BE2C (cell line): Measurements from ENCODE around the gene USP35.
A peak's percentile ranks its signal among the peaks of the same experiment; 100 is the strongest.

Source experiments
- DNase-seq: peaks from one replicate; pipeline ENCODE4 v3.0.0-alpha.2; 2020
- H3K27me3 ChIP-seq: fragments of 250-450 bp; sonication (Bioruptor Pico); 2 replicates; pipeline ENCODE4 v1.5.1; 2020; ENCODE audit warnings: mild to moderate bottlenecking
- H3K36me3 ChIP-seq: fragments of 250-450 bp; sonication (Bioruptor Pico); 2 replicates; pipeline ENCODE4 v1.5.1; 2020; ENCODE audit warnings: mild to moderate bottlenecking
- H3K4me1 ChIP-seq: fragments of 250-450 bp; sonication (Bioruptor Pico); 2 replicates; pipeline ENCODE4 v1.5.1; 2020
- H3K4me3 ChIP-seq: 2 replicates; pipeline ENCODE4 v1.5.1; 2011; ENCODE audit warnings: low read depth, low read length
- H3K9me3 ChIP-seq: fragments of 250-450 bp; sonication (Bioruptor Pico); 2 replicates; pipeline ENCODE4 v1.5.1; 2020
- TF ChIP-seq, protein P1 (sequence below): IDR thresholded peaks from 2 replicates; pipeline ENCODE4 v1.5.1; 2012; ENCODE audit warnings: mild to moderate bottlenecking, low read depth, low read length

USP35 gene

DNA sequence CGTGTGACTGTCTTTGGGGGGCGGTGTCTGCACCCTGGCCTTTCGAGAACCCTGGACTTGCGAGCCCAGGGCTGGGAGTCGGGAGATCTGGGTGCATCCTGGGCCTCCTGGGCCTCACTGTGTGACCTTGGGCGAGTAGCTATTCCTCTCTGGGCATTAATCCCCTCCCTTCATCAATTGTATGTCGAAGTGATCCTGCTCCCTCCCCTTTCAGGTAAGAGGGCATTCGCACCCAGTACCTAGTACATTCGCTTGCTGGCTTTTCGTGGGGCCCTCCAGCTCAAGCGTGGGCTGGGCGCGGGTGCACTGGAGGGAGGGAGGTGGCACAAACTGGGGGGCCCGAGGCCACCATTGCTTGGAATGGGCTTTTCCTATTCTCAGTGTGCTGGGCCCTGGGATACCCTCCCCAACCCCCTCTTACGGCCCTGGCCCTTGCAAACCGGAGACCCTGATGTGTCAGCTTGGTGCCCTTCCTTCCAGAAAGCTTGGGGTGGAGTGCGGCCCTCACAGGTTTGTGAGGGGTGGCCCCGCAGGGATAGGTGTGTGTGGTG lies 530 bp downstream of the USP35 start:
- TF ChIP-seq, protein P1, sequence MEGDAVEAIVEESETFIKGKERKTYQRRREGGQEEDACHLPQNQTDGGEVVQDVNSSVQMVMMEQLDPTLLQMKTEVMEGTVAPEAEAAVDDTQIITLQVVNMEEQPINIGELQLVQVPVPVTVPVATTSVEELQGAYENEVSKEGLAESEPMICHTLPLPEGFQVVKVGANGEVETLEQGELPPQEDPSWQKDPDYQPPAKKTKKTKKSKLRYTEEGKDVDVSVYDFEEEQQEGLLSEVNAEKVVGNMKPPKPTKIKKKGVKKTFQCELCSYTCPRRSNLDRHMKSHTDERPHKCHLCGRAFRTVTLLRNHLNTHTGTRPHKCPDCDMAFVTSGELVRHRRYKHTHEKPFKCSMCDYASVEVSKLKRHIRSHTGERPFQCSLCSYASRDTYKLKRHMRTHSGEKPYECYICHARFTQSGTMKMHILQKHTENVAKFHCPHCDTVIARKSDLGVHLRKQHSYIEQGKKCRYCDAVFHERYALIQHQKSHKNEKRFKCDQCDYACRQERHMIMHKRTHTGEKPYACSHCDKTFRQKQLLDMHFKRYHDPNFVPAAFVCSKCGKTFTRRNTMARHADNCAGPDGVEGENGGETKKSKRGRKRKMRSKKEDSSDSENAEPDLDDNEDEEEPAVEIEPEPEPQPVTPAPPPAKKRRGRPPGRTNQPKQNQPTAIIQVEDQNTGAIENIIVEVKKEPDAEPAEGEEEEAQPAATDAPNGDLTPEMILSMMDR: no peak
- DNase-seq: no peak
- no peaks in the 10 kb centered on the region for H3K9me3 ChIP-seq
- H3K4me1 ChIP-seq: no peaks in the 10 kb centered on the region; the same call in none of the 2 replicates
- no peaks in the 10 kb centered on the region for H3K27me3 ChIP-seq
- H3K36me3 ChIP-seq: no peaks in the 10 kb centered on the region
- H3K4me3 ChIP-seq: peak overlapping the region; percentile 88

- DNase-seq: no peak
- Histone ChIP-seq H3K36me3 (no peaks in the 10 kb centered on the region), H3K9me3 (no peaks in the 10 kb centered on the region), H3K4me1 (no peaks in the 10 kb centered on the region; the same call in none of the 2 replicates), H3K27me3 (no peaks in the 10 kb centered on the region), H3K4me3 (peak overlapping the region; percentile 88)
- TF ChIP-seq, protein P1: no peak
These were observed 1.1 kb downstream of the USP35 start for GRCh38 chr11:78189851-78190250.

DNA sequence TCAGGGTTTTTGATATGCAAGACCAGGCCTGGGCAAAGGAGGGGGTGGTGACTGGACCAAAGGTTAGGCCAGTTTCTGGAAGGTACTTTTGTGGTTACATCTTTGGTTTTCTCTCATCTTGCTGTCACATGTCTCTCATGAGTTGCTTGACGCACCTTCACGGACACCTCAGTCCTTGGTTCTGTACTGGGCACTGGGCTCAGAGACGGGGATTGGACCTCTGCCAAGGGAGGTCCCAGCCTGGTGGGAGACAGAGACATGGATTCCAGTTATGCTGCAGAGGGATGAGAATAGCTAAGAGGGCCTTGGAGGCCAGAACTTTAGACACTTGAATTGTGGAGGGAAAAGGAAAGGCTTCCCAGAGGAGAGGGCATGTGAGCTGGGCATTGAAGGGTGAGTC lies 1.7 kb downstream of the USP35 start:
- Histone ChIP-seq H3K36me3 (no peaks in the 10 kb centered on the region), H3K27me3 (no peaks in the 10 kb centered on the region), H3K4me3 (no peak overlapping the region), H3K4me1 (no peaks in the 10 kb centered on the region; the same call in none of the 2 replicates), H3K9me3 (no peaks in the 10 kb centered on the region)
- DNase-seq: no peak
- TF ChIP-seq, protein P1: no peak

DNA sequence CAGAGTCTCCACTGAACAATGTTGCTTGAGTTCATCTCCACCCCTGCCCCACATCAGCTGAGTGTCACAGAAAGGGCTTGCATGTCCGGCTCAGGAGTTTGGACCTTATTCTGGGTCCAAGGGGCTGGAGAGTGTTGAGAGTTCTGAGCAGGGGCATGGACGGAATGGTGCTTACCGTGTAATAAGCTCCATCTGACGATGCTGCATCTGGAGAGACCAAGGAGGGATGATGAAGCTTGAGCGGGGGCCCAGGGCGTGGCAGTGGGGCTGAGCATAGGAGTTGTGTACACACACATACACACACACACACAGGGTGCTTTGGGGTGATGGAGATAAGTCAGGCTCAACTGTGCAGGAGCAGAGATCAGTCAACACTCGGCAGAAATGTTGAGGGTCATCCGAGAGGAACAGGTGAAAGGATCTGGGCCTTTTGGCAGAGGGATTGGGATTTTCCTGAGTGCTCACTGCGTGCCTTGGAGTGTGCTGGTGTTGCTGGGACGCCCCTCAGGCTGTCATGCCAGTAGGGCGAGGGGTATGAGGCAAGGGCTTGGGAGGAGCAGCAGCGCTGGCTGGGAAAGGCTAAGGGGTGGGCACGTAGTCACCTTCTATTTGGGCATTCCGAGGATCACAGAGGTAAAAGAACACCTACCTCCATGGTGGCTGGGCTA lies 2.3 kb downstream of the USP35 start:
- H3K27me3 ChIP-seq: no peaks in the 10 kb centered on the region
- DNase-seq: no peak
- H3K4me3 ChIP-seq: no peak overlapping the region
- no peaks in the 10 kb centered on the region for H3K9me3 ChIP-seq
- H3K4me1 ChIP-seq: no peaks in the 10 kb centered on the region; the same call in none of the 2 replicates
- TF ChIP-seq, protein P1: no peak
- no peaks in the 10 kb centered on the region; the same call in 1 of the 2 replicates for H3K36me3 ChIP-seq

DNA sequence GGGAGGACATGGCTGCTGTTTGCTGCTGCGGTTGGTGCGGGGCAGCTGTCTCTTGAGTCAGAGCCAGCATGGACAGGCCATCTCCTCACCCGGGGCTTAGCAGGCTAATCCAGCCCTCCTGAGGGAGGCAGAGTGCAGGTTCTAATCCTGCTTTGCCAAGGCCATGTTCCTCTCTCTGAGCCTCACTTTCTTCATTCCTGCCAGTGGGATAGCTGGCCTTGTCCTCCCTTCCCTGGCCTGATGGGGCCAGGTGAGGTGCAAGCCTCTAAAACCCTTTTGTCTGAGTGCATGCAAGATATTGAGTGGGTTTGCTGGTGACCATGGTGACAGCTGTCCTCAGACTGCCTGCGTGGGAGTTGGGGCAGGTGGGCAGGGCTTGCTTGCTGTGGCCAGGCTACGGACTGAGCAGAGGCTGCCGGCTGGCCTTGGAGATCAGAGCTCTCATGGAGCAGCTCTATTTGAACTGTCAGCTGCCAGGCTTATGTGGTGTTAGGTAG lies 3.6 kb downstream of the USP35 start:
- no peak for DNase-seq
- TF ChIP-seq, protein P1: no peak

DNA sequence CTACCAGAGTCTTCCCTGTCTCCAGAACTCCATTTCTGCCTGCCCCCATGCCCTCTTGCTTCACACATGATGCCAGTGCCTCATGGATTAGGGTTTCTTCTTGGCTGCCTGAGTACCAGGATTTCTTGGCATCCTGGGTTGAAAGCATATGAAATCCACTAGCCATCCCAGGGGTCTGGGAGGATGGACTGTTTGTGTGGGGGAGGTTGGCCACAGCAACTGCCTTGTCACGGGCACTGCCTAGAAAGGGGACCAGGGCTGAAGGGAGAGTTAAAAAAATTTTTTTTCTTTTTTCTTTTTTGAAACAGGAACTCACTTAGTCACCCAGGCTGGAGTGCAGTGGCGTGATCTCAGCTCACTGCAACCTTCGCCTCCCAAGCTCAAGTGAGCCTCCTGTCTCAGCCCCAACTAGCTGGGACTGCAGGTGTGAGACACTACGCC lies 4.2 kb downstream of the USP35 start:
- TF ChIP-seq, protein P1: no peak
- Histone ChIP-seq H3K36me3 (peaks cover 1% of the 10 kb centered on the region; the same call in 1 of the 2 replicates), H3K4me3 (no peak overlapping the region), H3K4me1 (no peaks in the 10 kb centered on the region; the same call in 1 of the 2 replicates), H3K9me3 (no peaks in the 10 kb centered on the region), H3K27me3 (no peaks in the 10 kb centered on the region)
- no peak for DNase-seq

More for the DNA sequence above, 3.6 kb downstream of the USP35 start:
- no peaks in the 10 kb centered on the region for H3K9me3 ChIP-seq
- no peak overlapping the region for H3K4me3 ChIP-seq
- H3K36me3 ChIP-seq: no peaks in the 10 kb centered on the region; the same call in 1 of the 2 replicates
- no peaks in the 10 kb centered on the region; the same call in none of the 2 replicates for H3K4me1 ChIP-seq
- H3K27me3 ChIP-seq: no peaks in the 10 kb centered on the region
